SK-N-SH (cell line): Measurements from ENCODE around the gene UNKL. TPM values are rescaled to one million over a fixed set of nuclear protein-coding genes. Genes with fewer than 3 reads are reported as not detected.
A peak's percentile ranks its signal among the peaks of the same experiment; 100 is the strongest.

Source experiments
- CTCF ChIA-PET: fragments of 300-600, 350-600 bp; formaldehyde crosslinking; extraction: SDS; loops from one replicate; lab custom pipeline; 2021; lab: Yijun Ruan, JAX
- POLR2A ChIA-PET: fragments of 350-600 bp; sonication (Branson Sonifier 250); formaldehyde crosslinking; extraction: SDS; loops from one replicate; lab custom pipeline; 2020; ENCODE audit warnings: antibody characterized with exemption, inconsistent platforms; lab: Yijun Ruan, JAX
- DNase-seq: peaks from one replicate; pipeline ENCODE4 v3.0.0; 2012
- H2AFZ ChIP-seq: fragments of 200-600 bp; sonication (generic); 2 replicates; pipeline ENCODE4 v1.8.1; 2016; ENCODE audit warnings: antibody characterized with exemption, mild to moderate bottlenecking, low read depth
- H3F3A ChIP-seq: fragments of 200-600 bp; sonication (generic); replicated peaks from 2 replicates; pipeline ENCODE3; 2016; ENCODE audit warnings: antibody characterized with exemption, mild to moderate bottlenecking; ENCODE audit not compliant: insufficient read depth
- H3K27ac ChIP-seq, 2 experiments: fragments of 200-500 bp in 1 of 2; fragments of 200-600 bp in 1 of 2; sonication (Bioruptor generic) in 1 of 2; sonication (generic), shearing (Covaris generic) in 1 of 2; 2 replicates each; pipeline versions ENCODE4 v1.5.1 to v1.6.1; 2014 to 2016; ENCODE audit warnings: low read depth in 2 of 2, inconsistent platforms in 1 of 2, low read length in 1 of 2, mild to moderate bottlenecking in 1 of 2, mixed read lengths in 1 of 2
- H3K27me3 ChIP-seq: fragments of 200-600 bp; sonication (generic), shearing (Covaris generic); 2 replicates; pipeline ENCODE4 v1.6.1; 2016; ENCODE audit warnings: mixed run types; ENCODE audit not compliant: insufficient read depth
- H3K36me3 ChIP-seq, 2 experiments: fragments of 200-500 bp in 1 of 2; fragments of 200-600 bp in 1 of 2; sonication (Bioruptor generic) in 1 of 2; sonication (generic) in 1 of 2; replicated peaks in 1 of 2; 2 replicates each; pipeline versions ENCODE3 to v1.5.1; 2014 to 2016; ENCODE audit warnings: low read length in 1 of 2, mild to moderate bottlenecking in 1 of 2; ENCODE audit not compliant: insufficient read depth in 2 of 2, control insufficient read depth in 1 of 2
- H3K4me1 ChIP-seq, 2 experiments: fragments of 200-500 bp in 1 of 2; fragments of 200-600 bp in 1 of 2; sonication (Bioruptor generic) in 1 of 2; sonication (generic), shearing (Covaris generic) in 1 of 2; 2 replicates each; pipeline versions ENCODE4 v1.5.1 to v1.6.1; 2014 to 2016; ENCODE audit warnings: low read depth in 1 of 2, low read length in 1 of 2, mixed run types in 1 of 2; ENCODE audit not compliant: insufficient read depth in 2 of 2, control insufficient read depth in 1 of 2
- H3K4me2 ChIP-seq: fragments of 200-600 bp; sonication (generic), shearing (Covaris generic); 2 replicates; pipeline ENCODE4 v1.6.1; 2017; ENCODE audit warnings: mixed run types
- H3K4me3 ChIP-seq, 2 experiments: fragments of 200-500 bp in 1 of 2; fragments of 200-600 bp in 1 of 2; sonication (Bioruptor generic) in 1 of 2; sonication (generic), shearing (Covaris generic) in 1 of 2; 2 replicates each; pipeline versions ENCODE4 v1.5.1 to v1.8.1; 2014 to 2016; ENCODE audit warnings: low read depth in 2 of 2, inconsistent platforms in 1 of 2, low read length in 1 of 2, mild to moderate bottlenecking in 1 of 2, mixed read lengths in 1 of 2, moderate library complexity in 1 of 2
- H3K79me2 ChIP-seq: fragments of 200-600 bp; sonication (generic); 2 replicates; pipeline ENCODE4 v1.8.1; 2017; ENCODE audit warnings: mild to moderate bottlenecking; ENCODE audit not compliant: insufficient read depth
- H3K9ac ChIP-seq: fragments of 200-600 bp; sonication (generic); 2 replicates; pipeline ENCODE4 v1.6.1; 2017; ENCODE audit warnings: mixed run types
- H3K9me2 ChIP-seq: fragments of 200-600 bp; sonication (generic); 2 replicates; pipeline ENCODE4 v1.6.1; 2017; ENCODE audit warnings: mixed run types
- H3K9me3 ChIP-seq: fragments of 200-600 bp; sonication (generic); 2 replicates; pipeline ENCODE4 v1.6.1; 2017; ENCODE audit warnings: mixed run types, mild to moderate bottlenecking, moderate library complexity
- H4K20me1 ChIP-seq: fragments of 200-600 bp; sonication (generic); 2 replicates; pipeline ENCODE4 v1.6.1; 2017; ENCODE audit warnings: mild to moderate bottlenecking, mixed run types; ENCODE audit not compliant: insufficient read depth
- EP300 ChIP-seq, 2 experiments: IDR thresholded peaks; 2 replicates each; pipeline versions ENCODE4 v1.4.0 to v1.6.1; 2012; ENCODE audit warnings: borderline replicate concordance in 1 of 2, low read depth in 1 of 2, low read length in 1 of 2
- FOSL2 ChIP-seq: IDR thresholded peaks from 2 replicates; pipeline ENCODE4 v1.4.0; 2012; ENCODE audit warnings: low read depth, mild to moderate bottlenecking, moderate library complexity, borderline replicate concordance
- FOXJ3 ChIP-seq: sonication (generic); formaldehyde crosslinking; IDR thresholded peaks from 2 replicates; pipeline ENCODE4 v1.5.1; 2020; ENCODE audit warnings: mild to moderate bottlenecking, missing genetic modification reagents
- FOXM1 ChIP-seq: IDR thresholded peaks from 2 replicates; pipeline ENCODE4 v1.4.0; 2012; ENCODE audit warnings: low read depth, mild to moderate bottlenecking
- GABPA ChIP-seq: IDR thresholded peaks from 2 replicates; pipeline ENCODE4 v1.4.0; 2012; ENCODE audit warnings: low read depth, mild to moderate bottlenecking
- GATA2 ChIP-seq: sonication (generic); formaldehyde crosslinking; IDR thresholded peaks from 2 replicates; pipeline ENCODE4 v1.5.0; 2020; ENCODE audit warnings: mild to moderate bottlenecking, missing genetic modification reagents
- IRF3 ChIP-seq: fragments of 150-350 bp; IDR thresholded peaks from 2 replicates; pipeline ENCODE4 v1.6.1; 2016; ENCODE audit warnings: mild to moderate bottlenecking, low read depth, low read length
- PBX3 ChIP-seq: IDR thresholded peaks from 2 replicates; pipeline ENCODE4; 2012
- POLR2AphosphoS5 ChIP-seq: IDR thresholded peaks from 2 replicates; pipeline ENCODE4 v1.6.1; 2012; ENCODE audit warnings: low read depth, low read length
- RXRA ChIP-seq: IDR thresholded peaks from 2 replicates; pipeline ENCODE4 v1.4.0; 2012; ENCODE audit warnings: low read depth, mild to moderate bottlenecking, borderline replicate concordance
- USF1 ChIP-seq: IDR thresholded peaks from 2 replicates; pipeline ENCODE4 v1.4.0; 2012; ENCODE audit warnings: low read depth, borderline replicate concordance
- YY1 ChIP-seq: IDR thresholded peaks from 2 replicates; pipeline ENCODE4 v1.4.0; 2012; ENCODE audit warnings: low read depth, mild to moderate bottlenecking
- WGBS: methylation state at CpG from one replicate; pipeline ENCODE4 v1.1.6; 2017; ENCODE audit warnings: low lambda C conversion rate; 5-methylcytosine and 5-hydroxymethylcytosine counted together
- polyA plus RNA-seq, 3 experiments: library from polyadenylated mRNA; depleted of rRNA; stranded (reverse); fragments of >200 nt; gene quantifications; 2 replicates each; pipeline ENCODE4 v1.2.3, GENCODE V29; 2012

The UNKL gene
- polyA plus RNA-seq, 1 of the 3 experiments (the other 2 are of a cell fraction) = 16.4 TPM

- Histone ChIP-seq H3F3A (peaks cover 5% of the 10 kb centered on the region), H3K9ac (no peak overlapping the region), H3K36me3 (peaks cover 0 to 22% of the 10 kb centered on the region in 2 experiments), H4K20me1 (peaks cover 10% of the 10 kb centered on the region; the same call in 1 of the 2 replicates), H2AFZ (no peak overlapping the region), H3K4me1 (peaks cover 0 to 3% of the 10 kb centered on the region in 2 experiments; a peak in 1 of 4 replicates), H3K27me3 (peaks cover 2% of the 10 kb centered on the region; the same call in 1 of the 2 replicates), H3K27ac (no peak overlapping the region), H3K4me2 (no peak overlapping the region), H3K4me3 (no peak overlapping the region), H3K9me3 (no peaks in the 10 kb centered on the region), H3K79me2 (no peaks in the 10 kb centered on the region), H3K9me2 (no peaks in the 10 kb centered on the region)
- ChIA-PET CTCF (interaction anchor here (1.0 to 2.4 kb wide), 3 partner anchors 11 to 26 kb away, joined by 3 to 14 read pairs (median 4); partner anchors contain the start of gene UBE2I), POLR2A (interaction anchor here (1.1 kb wide), 1 partner anchor 8 kb away, joined by 3 read pairs; no protein-coding TSS in a partner anchor)
- no peak for DNase-seq
- 84% methylated on average over 14 of the region's 17 CpGs for WGBS
- TF ChIP-seq USF1 (no peak), GABPA (no peak), FOXJ3 (CRISPR knock-in tag) (no peak), IRF3 (no peak), PBX3 (no peak)
These were observed 88.1 kb downstream of the UNKL start for GRCh38 chr16:1326391-1326790.

GRCh38 chr16:1325673-1326371 is 88.7 kb downstream of the UNKL start:
- H3K4me2 ChIP-seq = no peak overlapping the region
- POLR2A ChIA-PET = interaction anchor here (1.1 kb wide), 1 partner anchor 8 kb away, joined by 3 read pairs; no protein-coding TSS in a partner anchor
- no peaks in the 10 kb centered on the region for H3K27me3 ChIP-seq
- H3K9me3 ChIP-seq = no peaks in the 10 kb centered on the region
- WGBS = 90% methylated on average over 2 of the region's 20 CpGs
- H3F3A ChIP-seq = peaks cover 5% of the 10 kb centered on the region
- no peaks in the 10 kb centered on the region for H3K4me1 ChIP-seq
- H3K79me2 ChIP-seq = no peaks in the 10 kb centered on the region
- no peak overlapping the region for H3K4me3 ChIP-seq
- DNase-seq = no peak
- no peak overlapping the region for H3K27ac ChIP-seq
- peaks cover 10% of the 10 kb centered on the region; the same call in 1 of the 2 replicates for H4K20me1 ChIP-seq
- CTCF ChIA-PET = interaction anchor here (1.3 to 2.4 kb wide), 2 partner anchors 11 to 26 kb away, joined by 4 to 14 read pairs; no protein-coding TSS in a partner anchor
- TF ChIP-seq FOXJ3 (CRISPR knock-in tag) = no peak
- no peak for TF ChIP-seq PBX3
- no peak for TF ChIP-seq EP300 (IDR thresholded peaks at IDR 0.05; ENCODE audit: borderline replicate concordance in 1 of 2, low read depth in 1 of 2, low read length in 1 of 2)
- no peak for TF ChIP-seq RXRA
- TF ChIP-seq FOSL2 = no peak
- no peak for TF ChIP-seq GATA2 (CRISPR knock-in tag)
- TF ChIP-seq YY1 = no peak
- no peak for TF ChIP-seq FOXM1
- TF ChIP-seq POLR2AphosphoS5 = 0 out of 2 replicates have a peak, but pooled peaks have one; percentile 13
- TF ChIP-seq, all 33 proteins: peak for 1
- no peak overlapping the region for H2AFZ ChIP-seq
- no peak overlapping the region for H3K9ac ChIP-seq
- H3K36me3 ChIP-seq = peaks cover 0 to 27% of the 10 kb centered on the region in 2 experiments
- no peaks in the 10 kb centered on the region for H3K9me2 ChIP-seq
